GM12891 (cell line): Measurements from ENCODE around the gene LAT.

Experiments
- POLR2A ChIP-seq: IDR thresholded peaks from 2 replicates; pipeline ENCODE4 v1.6.1; 2011; ENCODE audit warnings: low read depth, low read length, control low read depth
- POU2F2 ChIP-seq: IDR thresholded peaks from 2 replicates; pipeline ENCODE4 v1.6.1; 2011; ENCODE audit warnings: low read depth, mild to moderate bottlenecking, control low read depth, low read length, moderate library complexity
- TAF1 ChIP-seq: IDR thresholded peaks from 2 replicates; pipeline ENCODE4 v1.6.1; 2011; ENCODE audit warnings: low read depth, low read length, control low read depth

DNA sequence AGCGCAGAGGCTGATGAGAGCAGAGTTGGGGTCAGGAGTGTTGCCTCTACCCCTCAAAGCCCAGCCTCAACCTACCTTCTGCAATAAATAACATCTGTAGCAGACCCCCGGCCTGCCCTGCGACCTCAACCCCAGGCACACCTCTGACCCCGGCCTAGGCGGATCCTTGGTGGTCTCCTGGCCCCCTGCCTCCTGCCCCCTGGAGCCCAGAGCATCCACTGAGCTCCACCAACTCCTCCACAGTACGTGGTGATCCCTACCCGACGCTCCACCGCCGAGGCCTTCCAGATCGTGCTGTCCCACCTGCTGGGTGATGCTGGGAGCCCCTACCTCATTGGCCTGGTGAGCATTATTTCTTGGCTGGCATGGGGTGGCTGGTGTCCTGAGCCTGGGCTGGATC, 1.9 kb upstream of the LAT start:
- TF ChIP-seq POLR2A (no peak), POU2F2 (no peak), TAF1 (no peak)
